ENCODE results near the gene MAPK11. TPM values are rescaled to one million over a fixed set of nuclear protein-coding genes. Genes with fewer than 3 reads are reported as not detected.

MAPK11 gene
- total RNA-seq, 1 donor from 2014 or later, result 11.3 TPM

DNA sequence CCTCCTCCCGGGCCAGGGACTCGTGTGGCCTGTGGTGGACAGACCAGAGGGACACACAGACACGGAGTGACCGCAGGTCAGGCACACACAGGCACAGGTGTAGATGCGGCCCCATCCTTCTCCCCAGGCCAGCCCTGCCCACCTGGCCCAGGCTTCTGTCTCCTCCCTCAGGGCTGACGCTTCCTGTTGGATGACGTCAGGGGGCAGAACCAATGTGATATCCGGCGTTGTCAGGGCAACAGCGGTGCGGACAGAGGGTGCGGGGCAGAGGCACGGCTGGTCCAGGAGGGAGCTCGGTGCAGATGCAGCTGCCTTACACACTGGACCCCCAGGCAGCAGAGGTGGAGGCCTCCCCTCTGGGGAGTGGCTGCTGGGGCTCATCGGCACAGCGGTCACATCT, 22.4 kb downstream of the MAPK11 start:
- POLR2A ChIA-PET, result interaction anchor here (0.6 kb wide), 1 partner anchor 49 kb away, joined by 3 read pairs; no protein-coding TSS in a partner anchor
- Mint-ChIP-seq H3K27me3 (no peaks in the 10 kb centered on the region), H3K27ac (peak overlapping the region; percentile 66), H3K9me3 (no peaks in the 10 kb centered on the region), H3K4me1 (peaks cover 48% of the 10 kb centered on the region), H3K36me3 (ENCODE audit: low read depth) (peaks cover 23% of the 10 kb centered on the region), H3K4me3 (peak overlapping the region; percentile 38)
- ATAC-seq (ENCODE audit: low read depth) (no peak), DNase-seq (no peak)
- TF ChIP-seq, protein P1, sequence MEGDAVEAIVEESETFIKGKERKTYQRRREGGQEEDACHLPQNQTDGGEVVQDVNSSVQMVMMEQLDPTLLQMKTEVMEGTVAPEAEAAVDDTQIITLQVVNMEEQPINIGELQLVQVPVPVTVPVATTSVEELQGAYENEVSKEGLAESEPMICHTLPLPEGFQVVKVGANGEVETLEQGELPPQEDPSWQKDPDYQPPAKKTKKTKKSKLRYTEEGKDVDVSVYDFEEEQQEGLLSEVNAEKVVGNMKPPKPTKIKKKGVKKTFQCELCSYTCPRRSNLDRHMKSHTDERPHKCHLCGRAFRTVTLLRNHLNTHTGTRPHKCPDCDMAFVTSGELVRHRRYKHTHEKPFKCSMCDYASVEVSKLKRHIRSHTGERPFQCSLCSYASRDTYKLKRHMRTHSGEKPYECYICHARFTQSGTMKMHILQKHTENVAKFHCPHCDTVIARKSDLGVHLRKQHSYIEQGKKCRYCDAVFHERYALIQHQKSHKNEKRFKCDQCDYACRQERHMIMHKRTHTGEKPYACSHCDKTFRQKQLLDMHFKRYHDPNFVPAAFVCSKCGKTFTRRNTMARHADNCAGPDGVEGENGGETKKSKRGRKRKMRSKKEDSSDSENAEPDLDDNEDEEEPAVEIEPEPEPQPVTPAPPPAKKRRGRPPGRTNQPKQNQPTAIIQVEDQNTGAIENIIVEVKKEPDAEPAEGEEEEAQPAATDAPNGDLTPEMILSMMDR (IDR thresholded peaks at IDR 0.05), result no peak
- CTCF ChIA-PET, result no interaction called here
- intact Hi-C loops (cut with micrococcal nuclease), result loop anchor here (10.0 kb wide), 1 partner anchor 227 kb away; the partner anchor contains the start of gene SBF1

DNA sequence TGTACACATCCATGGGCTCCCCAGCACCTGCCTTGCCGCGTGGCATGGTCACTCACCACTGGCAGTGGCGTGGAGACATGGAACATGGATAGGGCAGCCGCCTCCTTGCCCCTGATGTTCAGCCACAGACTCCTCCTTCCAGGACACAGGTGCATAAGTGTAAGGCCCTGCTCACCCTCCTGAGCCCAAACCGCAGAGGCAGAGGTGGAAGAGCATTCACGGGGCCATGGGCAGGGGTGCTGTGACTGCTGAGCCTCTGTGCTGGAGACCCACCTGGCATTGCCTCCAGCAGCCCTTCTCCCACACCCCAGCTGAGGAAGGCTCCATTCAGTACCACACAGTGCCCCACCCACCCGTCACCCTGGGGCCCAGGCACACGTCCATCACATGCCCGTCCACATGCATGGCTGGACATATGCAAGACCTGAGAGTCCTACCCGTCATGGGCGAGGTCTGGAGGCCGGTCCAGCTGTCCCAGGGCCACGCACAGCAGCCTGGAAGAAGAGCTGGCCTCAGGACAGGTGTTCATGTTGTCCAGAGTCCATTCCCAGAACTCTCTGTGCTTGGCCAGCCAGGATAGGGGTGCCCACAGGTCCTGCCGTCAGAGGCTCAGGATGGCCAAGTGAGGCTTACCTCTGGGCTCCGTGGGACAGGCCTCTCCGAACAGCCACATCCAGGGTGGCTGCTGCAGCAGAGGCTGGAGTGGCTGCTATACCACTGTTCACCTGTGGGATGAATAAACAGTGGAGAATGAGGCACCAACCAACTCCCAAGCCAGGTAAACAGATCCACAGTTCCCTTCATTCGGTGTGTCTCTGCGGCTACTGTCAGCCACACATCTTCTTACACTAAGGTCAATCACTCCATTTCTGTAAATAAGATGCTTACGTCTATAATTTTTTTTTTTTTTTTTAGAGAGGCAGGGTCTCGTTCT, 23.7 kb downstream of the MAPK11 start:
- peaks cover 23% of the 10 kb centered on the region for H3K36me3 Mint-ChIP-seq (ENCODE audit: low read depth)
- intact Hi-C loops (cut with micrococcal nuclease), result loop anchor here (10.0 kb wide), 1 partner anchor 228 kb away; the partner anchor contains the start of gene SBF1
- peak overlapping the region; percentile 44 for H3K4me3 Mint-ChIP-seq
- no peaks in the 10 kb centered on the region for H3K9me3 Mint-ChIP-seq
- ChIA-PET CTCF (interaction anchor here (1.3 kb wide), 1 partner anchor 96 kb away, joined by 4 read pairs; no protein-coding TSS in a partner anchor), POLR2A (interaction anchor here (0.5 to 1.8 kb wide), 6 partner anchors 14 to 294 kb away, joined by 3 to 4 read pairs (median 4); partner anchors contain the start of gene MAPK11)
- TF ChIP-seq, protein P1 (IDR thresholded peaks at IDR 0.05), result no peak
- no peak for ATAC-seq (ENCODE audit: low read depth)
- no peaks in the 10 kb centered on the region for H3K27me3 Mint-ChIP-seq
- peaks cover 56% of the 10 kb centered on the region for H3K4me1 Mint-ChIP-seq
- no peak for DNase-seq
- H3K27ac Mint-ChIP-seq, result no peak overlapping the region

DNA sequence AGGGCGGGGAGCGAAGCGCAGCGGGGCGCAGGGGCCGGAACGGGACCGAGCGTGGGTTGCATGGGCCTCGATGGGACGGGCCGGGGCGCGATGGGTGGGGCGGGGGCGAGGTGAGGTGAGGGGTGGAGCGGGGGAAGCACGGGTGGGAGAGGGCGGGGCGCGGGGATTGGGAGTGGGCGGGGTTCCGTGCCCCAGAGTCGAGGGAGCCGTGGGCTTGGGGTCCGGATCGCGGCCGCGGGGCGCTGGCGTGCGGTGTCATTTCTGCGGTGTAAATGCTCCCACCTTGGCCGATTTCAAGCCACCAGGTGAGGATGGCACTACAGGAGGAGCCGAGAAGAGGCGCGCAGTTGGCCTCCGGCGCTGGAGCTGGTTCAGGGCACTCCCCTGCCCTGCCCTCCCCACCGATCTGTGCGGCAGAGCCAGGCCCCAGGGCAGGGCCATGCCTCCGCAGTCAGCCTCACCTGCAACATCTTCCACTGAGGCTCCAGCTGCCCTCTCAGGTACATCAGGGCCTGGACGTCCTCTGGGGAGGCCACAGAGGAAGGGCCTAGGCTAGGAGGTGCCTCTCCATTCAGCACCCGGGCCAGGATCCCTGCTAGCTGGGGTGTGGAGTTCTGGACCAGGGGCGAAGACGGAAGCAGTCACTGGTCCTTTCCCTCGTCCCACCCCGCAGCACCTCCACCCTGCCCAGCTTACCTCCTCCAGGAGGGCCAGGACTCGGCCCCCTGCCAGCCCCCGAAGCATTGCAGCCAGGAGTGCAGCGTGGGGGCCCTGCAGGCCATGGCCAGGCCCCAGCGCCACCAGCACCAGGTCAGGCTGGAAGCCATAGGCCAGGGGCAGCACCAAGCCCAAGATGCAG, 24.7 kb downstream of the MAPK11 start:
- ChIA-PET CTCF (interaction anchor here (1.2 to 1.3 kb wide), 2 partner anchors 81 to 97 kb away, joined by 4 read pairs; no protein-coding TSS in a partner anchor), POLR2A (interaction anchor here (0.6 to 1.8 kb wide), 6 partner anchors 13 to 280 kb away, joined by 3 to 5 read pairs (median 4); partner anchors contain the start of genes MAPK11 and SCO2)
- no peaks in the 10 kb centered on the region for H3K9me3 Mint-ChIP-seq
- intact Hi-C loops (cut with micrococcal nuclease), result loop anchor here (1.0 to 10.0 kb wide), 3 partner anchors 55 to 280 kb away; partner anchors contain the start of genes SBF1 and SCO2
- peaks cover 23% of the 10 kb centered on the region for H3K36me3 Mint-ChIP-seq (ENCODE audit: low read depth)
- DNase-seq (no peak), ATAC-seq (ENCODE audit: low read depth) (peak; percentile 36)
- peak overlapping the region; percentile 100 for H3K4me3 Mint-ChIP-seq
- H3K27me3 Mint-ChIP-seq, result no peaks in the 10 kb centered on the region
- H3K4me1 Mint-ChIP-seq, result peaks cover 60% of the 10 kb centered on the region
- H3K27ac Mint-ChIP-seq, result peak overlapping the region; percentile 100
- TF ChIP-seq, protein P1 (IDR thresholded peaks at IDR 0.05), result no peak

DNA sequence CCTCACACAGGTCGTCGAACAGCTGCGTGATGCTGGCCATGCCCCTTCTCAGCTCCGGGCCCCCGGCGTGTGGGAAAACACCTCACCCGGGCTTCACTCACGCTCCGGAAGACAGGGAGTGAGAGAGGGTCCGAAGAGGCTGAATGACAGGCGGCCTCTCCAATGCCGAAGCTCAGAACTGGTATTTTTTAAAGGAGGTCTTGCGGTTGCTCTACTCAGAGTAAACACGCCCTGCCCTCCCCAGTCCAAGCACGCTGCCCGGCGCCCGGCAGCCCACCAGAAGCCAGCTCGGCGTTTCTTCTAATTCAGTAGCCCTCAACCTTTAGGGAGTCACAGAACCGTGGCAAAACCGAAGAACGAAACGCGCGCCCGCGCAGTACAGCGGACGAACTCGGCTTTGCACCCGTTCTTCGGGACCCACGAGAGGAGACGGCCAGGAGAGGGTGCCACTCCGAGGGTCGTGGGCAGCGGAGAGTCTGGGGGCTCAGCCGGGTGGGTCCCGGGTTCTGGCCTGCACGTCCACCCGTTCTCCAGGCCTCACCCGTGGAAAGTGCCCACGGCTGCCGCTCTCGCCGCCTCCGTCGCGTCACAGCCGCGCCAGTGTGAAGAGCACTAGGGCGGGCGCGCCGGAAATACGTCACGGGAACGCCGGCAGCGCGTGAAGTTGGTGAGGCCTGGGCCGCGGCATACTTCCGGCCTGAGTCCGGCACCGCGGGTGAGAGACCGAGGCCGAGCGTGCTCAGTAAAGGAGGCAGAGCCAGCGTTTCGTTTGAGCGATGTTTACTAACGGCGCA, 25.6 kb downstream of the MAPK11 start, which contains the start of gene TUBGCP6:
Gene TUBGCP6, minus strand, starts transcription at position 604 of the 794 bp plus-strand sequence. Its CDS starts 564 bp downstream, at position 40.
- ChIA-PET POLR2A (interaction anchor here (0.5 to 2.1 kb wide), 19 partner anchors 25 to 384 kb away, joined by 3 to 30 read pairs (median 4); partner anchors contain the start of genes LMF2, MAPK11, NCAPH2 and PLXNB2), CTCF (interaction anchor here (0.6 to 1.8 kb wide), 8 partner anchors 82 to 376 kb away, joined by 3 to 5 read pairs (median 4); partner anchors contain the start of genes DENND6B and SCO2)
- peaks cover 52% of the 10 kb centered on the region for H3K4me1 Mint-ChIP-seq
- no peaks in the 10 kb centered on the region for H3K27me3 Mint-ChIP-seq
- H3K4me3 Mint-ChIP-seq, result peak within 1 kb of the TSS; percentile 100
- ATAC-seq (ENCODE audit: low read depth) (peak; percentile 76), DNase-seq (peak; percentile 96)
- peak within 1 kb of the TSS; percentile 100 for H3K27ac Mint-ChIP-seq
- no peaks in the 10 kb centered on the region for H3K9me3 Mint-ChIP-seq
- peaks cover 31% of the 10 kb centered on the region for H3K36me3 Mint-ChIP-seq (ENCODE audit: low read depth)
- intact Hi-C loops (cut with micrococcal nuclease), result loop anchor here (1.0 to 10.0 kb wide), 4 partner anchors 54 to 281 kb away; partner anchors contain the start of genes NCAPH2, SBF1 and SCO2
- TF ChIP-seq, protein P1 (IDR thresholded peaks at IDR 0.05), result no peak

Measured in activated B cell treated with CpG ODN at 0.5 μM for 24 hours (primary cell).